Erythroblast (primary cell): ENCODE measurements around the gene STAMBP.

Experiments
- GATA1 ChIP-seq: IDR thresholded peaks from 2 replicates; pipeline ENCODE4 v1.6.1; 2011; ENCODE audit warnings: low read depth, mild to moderate bottlenecking, control low read depth, low read length, moderate library complexity
- POLR2A ChIP-seq: IDR thresholded peaks from 2 replicates; pipeline ENCODE4 v1.6.1; 2011; ENCODE audit warnings: mild to moderate bottlenecking, low read length

DNA sequence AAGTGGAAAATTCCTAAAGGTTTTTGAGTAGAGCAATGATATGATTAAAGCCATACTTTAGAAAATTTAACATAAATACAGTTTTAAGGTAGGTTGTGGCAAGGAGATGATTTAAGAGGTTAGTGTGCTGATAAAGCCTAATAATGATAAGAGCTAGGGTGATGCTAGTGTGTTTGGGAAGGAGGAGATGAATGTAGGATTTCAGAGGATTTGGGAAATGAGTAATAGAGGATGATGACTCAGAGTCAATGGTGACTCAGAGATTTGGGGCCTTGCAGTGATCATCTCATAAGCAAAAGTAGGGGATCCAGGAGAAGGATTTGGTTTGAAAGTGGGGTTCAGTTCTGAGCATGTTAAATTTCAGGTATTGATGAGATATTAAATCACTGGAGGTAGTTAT is 23.3 kb downstream of the STAMBP start:
- TF ChIP-seq POLR2A: no peak
- TF ChIP-seq GATA1: no peak
